IPS-15b (cell line): Measurements from ENCODE around the gene SDK1.

Experiments used
- H3K27me3 ChIP-seq: one replicate; pipeline ENCODE4 v1.6.1; 2013; ENCODE audit warnings: low read length; ENCODE audit not compliant: control insufficient read depth, insufficient read depth
- H3K36me3 ChIP-seq: one replicate; pipeline ENCODE4 v1.6.1; 2013; ENCODE audit warnings: low read length; ENCODE audit not compliant: control insufficient read depth, insufficient read depth
- H3K4me1 ChIP-seq: one replicate; pipeline ENCODE4 v1.6.1; 2013; ENCODE audit warnings: mild to moderate bottlenecking, low read length; ENCODE audit not compliant: control insufficient read depth, insufficient read depth
- H3K4me3 ChIP-seq: one replicate; pipeline ENCODE4 v1.5.1; 2013; ENCODE audit warnings: low read depth, low read length
- H3K9ac ChIP-seq: one replicate; pipeline ENCODE4 v1.6.1; 2013; ENCODE audit warnings: low read depth, mild to moderate bottlenecking, low read length
- H3K9me3 ChIP-seq: one replicate; pipeline ENCODE4 v1.6.1; 2013; ENCODE audit warnings: mild to moderate bottlenecking, low read length; ENCODE audit not compliant: control insufficient read depth, insufficient read depth

SDK1 gene

DNA sequence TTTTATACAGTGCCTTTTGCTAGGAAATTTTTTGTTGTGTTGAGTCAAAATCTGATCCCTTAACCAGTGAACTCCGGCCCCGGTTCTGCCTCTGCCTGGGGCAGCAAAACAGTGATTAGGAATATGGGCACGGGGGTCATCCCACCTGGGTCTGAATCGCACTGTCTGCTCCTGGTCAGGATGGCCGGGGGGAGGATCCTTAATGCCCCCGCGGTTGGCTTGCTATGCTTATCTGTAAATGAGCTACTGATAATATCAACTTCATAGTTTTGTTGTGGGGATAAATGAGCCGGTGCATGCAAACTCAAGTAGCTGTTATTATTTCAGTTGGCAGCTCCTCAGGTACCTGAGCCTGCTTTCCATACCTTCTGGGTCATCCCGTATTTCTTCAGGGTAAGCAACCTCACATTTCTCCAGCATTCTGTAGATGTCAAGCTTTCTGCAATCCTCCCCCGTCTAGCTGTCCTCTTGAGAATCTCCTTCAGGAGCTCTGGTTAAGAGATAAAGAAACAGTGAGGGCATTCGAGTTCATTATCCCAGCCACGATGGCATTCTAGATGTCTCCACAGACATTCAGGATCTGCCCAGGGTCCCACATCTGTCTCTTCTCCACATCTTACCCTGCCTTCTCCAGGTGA, 592.2 kb downstream of the SDK1 start:
- no peaks in the 10 kb centered on the region for H3K27me3 ChIP-seq
- no peak overlapping the region for H3K9ac ChIP-seq
- H3K9me3 ChIP-seq, result no peaks in the 10 kb centered on the region
- no peak overlapping the region for H3K4me3 ChIP-seq
- H3K4me1 ChIP-seq, result no peaks in the 10 kb centered on the region
- no peaks in the 10 kb centered on the region for H3K36me3 ChIP-seq

DNA sequence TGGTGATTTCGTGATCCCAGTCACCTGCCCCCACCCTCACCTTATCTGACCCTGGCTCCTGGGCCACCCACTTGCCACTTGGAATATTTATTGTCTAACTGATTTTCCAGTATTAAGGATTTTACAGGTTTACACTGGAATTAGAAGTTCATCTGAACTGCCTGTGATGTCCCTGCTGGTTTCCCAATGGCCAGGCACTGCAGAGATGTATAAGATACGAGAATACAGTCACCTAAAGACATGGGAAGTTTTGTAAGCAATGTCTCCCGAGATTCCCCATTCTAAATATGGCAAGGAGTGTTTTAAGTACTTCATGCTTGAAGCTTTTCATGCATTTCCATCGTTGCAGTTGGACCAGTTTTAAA, 592.7 kb downstream of the SDK1 start:
- Histone ChIP-seq H3K4me1 (no peaks in the 10 kb centered on the region), H3K36me3 (no peaks in the 10 kb centered on the region), H3K9ac (no peak overlapping the region), H3K9me3 (no peaks in the 10 kb centered on the region), H3K27me3 (no peaks in the 10 kb centered on the region), H3K4me3 (no peak overlapping the region)

DNA sequence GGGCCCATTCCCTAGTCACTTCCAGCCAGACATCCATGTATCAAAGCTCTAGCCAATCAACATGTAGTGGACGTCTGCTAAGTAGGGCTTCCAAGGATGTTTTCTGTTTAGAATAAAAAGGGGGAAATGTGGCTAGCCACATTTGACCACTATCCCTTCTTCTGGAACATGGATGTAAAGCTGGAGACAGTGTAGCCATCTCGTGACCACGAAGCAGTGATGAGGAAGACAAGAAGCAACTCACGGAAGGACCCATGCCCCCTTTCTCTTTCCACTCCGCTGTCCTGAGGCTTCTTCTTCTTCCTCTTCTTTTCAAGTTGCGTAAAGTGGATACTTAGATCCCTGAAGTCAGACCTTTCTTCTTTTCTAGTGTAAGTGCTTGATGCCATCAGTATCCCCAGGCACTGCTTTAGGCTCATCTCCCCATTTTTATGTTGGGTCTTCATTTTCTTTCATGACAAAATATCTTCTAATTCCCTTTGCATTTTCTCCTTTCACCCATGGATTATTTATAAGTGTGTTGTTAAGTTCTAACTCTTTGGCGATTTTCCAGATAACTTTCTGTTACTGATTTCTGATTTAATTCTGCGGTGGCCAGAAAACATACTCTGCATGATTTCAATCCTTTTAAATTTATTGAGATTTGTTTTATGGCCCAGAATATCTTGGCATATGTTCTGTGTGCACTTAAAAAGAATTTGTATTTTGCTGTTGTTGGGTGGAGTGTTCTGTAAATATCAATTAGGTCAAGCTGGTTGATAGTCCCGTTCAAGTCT, 594.5 kb downstream of the SDK1 start:
- no peaks in the 10 kb centered on the region for H3K4me1 ChIP-seq
- no peak overlapping the region for H3K4me3 ChIP-seq
- no peaks in the 10 kb centered on the region for H3K27me3 ChIP-seq
- no peaks in the 10 kb centered on the region for H3K36me3 ChIP-seq
- no peaks in the 10 kb centered on the region for H3K9me3 ChIP-seq
- H3K9ac ChIP-seq, result no peak overlapping the region

DNA sequence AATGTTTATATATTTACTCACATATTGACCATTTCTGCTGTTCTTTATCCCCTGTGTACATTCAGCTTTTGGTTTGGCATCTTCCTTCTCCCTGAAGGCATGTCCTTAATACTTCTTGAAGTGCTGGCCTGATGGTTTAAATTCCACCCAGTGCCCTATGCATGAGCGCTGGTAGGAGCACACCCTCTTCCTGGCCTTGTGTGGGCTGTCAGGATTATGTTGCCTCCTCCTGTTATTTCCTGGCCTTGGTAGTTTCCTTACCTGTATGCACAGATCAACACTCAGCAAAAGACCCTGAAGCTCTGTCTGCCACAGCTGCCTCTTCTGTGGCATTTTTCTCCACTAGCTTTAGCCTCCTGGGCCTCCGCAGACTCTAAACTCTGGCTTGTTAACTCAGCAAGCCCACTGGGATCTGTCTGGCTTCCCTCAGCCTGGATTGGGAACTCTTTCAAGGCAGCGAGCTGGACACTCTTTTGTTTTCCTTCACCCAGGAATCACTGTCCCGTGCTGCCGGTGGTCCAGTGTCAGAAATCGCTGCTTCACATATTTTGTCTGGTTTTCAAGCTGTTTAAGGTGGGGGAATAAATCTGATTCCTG, 595.2 kb downstream of the SDK1 start:
- H3K4me3 ChIP-seq, result no peak overlapping the region
- H3K9me3 ChIP-seq, result no peaks in the 10 kb centered on the region
- no peaks in the 10 kb centered on the region for H3K27me3 ChIP-seq
- H3K4me1 ChIP-seq, result no peaks in the 10 kb centered on the region
- H3K36me3 ChIP-seq, result no peaks in the 10 kb centered on the region
- no peak overlapping the region for H3K9ac ChIP-seq

DNA sequence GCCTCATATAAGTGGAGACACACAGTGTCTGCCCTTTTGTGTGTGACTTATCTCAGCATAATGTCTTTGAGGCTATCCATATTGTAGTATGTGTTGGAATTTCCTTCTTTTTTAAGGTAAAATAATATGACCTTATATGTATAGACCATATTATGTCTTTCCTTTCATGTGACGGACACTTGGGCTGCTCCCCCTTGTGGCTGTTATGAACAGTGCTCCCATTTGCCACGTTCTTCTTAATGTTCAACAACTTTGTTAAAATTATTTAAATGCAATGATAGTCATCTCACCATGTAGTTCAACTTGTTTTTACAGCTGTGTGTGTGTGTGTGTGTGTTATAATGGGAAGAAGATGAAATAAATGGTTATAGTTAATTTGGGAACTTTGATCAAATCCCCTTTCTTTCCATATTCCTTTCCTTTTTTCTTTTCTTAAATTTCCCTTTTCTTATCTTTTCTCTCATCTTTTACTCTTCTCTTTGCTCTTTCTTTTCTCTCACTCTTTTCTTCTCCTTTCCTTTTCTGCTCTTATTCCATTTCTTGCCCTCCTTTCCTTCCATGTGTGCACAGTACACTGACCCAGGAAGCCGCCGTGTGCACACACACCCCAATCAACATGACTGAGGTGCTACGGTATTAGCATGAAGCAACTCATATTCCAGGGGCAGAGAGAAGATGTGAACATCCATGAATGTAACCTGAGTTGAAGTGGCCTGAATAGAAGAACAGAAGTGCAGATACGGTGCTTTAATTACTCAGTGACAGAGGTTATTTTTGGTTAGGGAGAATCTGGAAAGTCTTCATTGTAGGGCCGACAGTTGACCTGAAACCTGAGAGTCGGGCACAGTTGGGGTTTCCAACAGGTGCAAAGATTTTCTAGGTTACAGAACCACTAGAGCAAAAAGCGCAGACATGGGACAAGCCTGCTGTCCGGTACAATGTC, 596.6 kb downstream of the SDK1 start:
- Histone ChIP-seq H3K4me1 (no peaks in the 10 kb centered on the region), H3K4me3 (no peak overlapping the region)

DNA sequence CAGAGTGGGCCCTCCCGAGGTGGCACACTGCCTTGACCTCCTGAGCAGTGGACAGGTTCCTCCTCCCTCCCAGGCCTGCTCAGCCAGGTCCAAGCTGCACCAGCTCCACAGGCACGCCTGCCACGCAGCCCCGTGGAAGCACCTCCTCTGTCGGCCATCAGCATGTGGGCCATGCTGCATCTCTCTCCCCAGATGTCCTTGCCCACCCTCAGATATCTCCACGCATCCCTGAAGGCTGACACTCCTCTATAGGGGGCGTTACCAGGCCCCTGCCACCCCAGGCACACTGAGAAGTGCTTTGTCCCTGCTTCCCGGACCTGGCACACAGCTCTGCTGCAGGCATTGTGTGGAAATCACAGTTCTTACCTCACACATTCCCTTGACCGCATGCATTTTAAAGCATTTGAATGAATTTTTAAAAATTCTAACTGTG, 598.5 kb downstream of the SDK1 start:
- Histone ChIP-seq H3K9me3 (no peaks in the 10 kb centered on the region), H3K4me1 (no peaks in the 10 kb centered on the region), H3K36me3 (no peaks in the 10 kb centered on the region), H3K27me3 (no peaks in the 10 kb centered on the region), H3K9ac (no peak overlapping the region), H3K4me3 (no peak overlapping the region)

More for the DNA sequence above, 596.6 kb downstream of the SDK1 start:
- no peaks in the 10 kb centered on the region for H3K9me3 ChIP-seq
- H3K36me3 ChIP-seq, result no peaks in the 10 kb centered on the region
- no peaks in the 10 kb centered on the region for H3K27me3 ChIP-seq
- H3K9ac ChIP-seq, result no peak overlapping the region

DNA sequence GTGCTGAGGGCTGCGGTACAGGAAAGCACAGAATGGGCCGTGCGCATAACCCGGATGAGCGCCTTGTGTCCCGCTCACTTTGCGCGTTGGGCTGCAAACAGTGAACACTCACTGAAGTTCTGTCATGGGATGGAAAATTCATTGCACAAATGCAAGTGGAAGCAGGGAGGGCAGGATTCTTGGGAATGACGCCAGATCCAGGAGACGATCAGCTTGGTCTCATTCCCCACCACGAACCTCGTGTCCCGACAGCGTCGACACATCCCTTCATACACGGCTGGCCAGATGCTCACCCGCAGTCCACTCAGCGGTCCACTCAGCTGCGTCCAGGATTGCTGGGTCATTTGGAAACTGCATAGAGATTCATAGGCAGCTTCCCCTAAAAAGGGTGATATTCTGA, 607.1 kb downstream of the SDK1 start:
- no peaks in the 10 kb centered on the region for H3K36me3 ChIP-seq
- H3K9me3 ChIP-seq, result no peaks in the 10 kb centered on the region

DNA sequence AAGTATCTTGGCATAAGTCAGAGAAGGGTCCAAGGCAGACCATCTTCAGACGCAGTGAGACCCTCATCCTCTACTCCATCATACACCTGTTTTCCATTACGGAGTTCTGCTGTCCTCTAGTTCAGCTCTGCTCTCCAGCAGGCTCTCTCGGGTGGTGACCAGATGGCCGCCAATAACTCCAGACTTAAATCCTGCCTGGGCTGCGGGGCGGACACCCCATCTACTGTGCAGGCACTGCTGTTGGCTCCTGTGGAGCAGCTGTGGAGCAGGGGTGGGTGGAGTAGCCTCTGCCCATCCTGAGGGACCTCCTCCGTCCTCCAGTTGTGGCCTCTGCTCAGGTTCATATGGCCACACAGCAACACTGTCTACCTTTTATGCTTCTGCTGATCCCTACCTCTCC, 608.1 kb downstream of the SDK1 start:
- H3K9me3 ChIP-seq, result no peaks in the 10 kb centered on the region

More for the DNA sequence above, 607.1 kb downstream of the SDK1 start:
- H3K4me3 ChIP-seq, result no peak overlapping the region
- no peak overlapping the region for H3K9ac ChIP-seq
- no peaks in the 10 kb centered on the region for H3K27me3 ChIP-seq
- H3K4me1 ChIP-seq, result peaks cover 3% of the 10 kb centered on the region

DNA sequence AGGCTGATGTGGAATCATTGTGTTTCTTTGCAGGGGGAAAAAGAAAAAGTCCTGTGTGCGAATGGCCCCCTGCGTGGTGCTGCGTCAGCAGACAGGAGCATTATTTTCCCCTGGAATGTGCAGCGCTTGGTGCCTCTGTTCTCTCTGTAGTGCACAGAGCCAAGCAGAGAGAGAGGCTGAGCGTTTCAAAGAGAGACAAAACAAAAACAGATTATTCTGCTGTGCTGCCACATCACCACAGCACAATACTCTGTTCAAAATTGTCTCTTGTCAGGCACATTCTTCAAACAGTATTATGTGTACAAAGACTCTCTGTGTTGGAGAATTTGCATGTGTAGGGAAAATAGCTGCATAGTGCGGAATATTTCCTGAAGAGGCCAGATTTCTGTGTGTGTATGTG, 609.0 kb downstream of the SDK1 start:
- Histone ChIP-seq H3K4me1 (peaks cover 3% of the 10 kb centered on the region), H3K9me3 (no peaks in the 10 kb centered on the region), H3K9ac (no peak overlapping the region), H3K27me3 (no peaks in the 10 kb centered on the region), H3K36me3 (no peaks in the 10 kb centered on the region), H3K4me3 (no peak overlapping the region)

More for the DNA sequence above, 608.1 kb downstream of the SDK1 start:
- Histone ChIP-seq H3K9ac (no peak overlapping the region), H3K4me1 (peaks cover 3% of the 10 kb centered on the region), H3K27me3 (no peaks in the 10 kb centered on the region), H3K4me3 (no peak overlapping the region), H3K36me3 (no peaks in the 10 kb centered on the region)

DNA sequence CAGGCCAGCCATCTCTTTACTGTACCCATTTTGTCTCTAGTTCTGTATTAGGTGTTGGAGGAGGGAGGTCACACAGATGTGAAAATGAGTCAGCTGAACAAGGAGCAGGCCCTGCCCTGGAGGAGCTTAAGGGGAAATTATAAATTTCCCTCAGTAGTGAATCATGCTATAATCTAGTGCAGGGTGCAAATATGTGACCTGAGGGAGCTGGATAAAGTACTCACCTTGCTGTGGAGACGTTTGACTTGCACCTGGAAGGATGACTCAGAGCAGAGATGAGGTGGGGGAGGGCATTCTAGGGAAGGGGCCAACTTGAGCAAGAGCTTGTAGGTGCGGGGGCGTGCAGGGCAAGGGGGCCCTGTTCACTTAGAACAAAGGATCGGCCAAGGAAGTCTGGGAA, 610.6 kb downstream of the SDK1 start:
- H3K4me3 ChIP-seq, result no peak overlapping the region

DNA sequence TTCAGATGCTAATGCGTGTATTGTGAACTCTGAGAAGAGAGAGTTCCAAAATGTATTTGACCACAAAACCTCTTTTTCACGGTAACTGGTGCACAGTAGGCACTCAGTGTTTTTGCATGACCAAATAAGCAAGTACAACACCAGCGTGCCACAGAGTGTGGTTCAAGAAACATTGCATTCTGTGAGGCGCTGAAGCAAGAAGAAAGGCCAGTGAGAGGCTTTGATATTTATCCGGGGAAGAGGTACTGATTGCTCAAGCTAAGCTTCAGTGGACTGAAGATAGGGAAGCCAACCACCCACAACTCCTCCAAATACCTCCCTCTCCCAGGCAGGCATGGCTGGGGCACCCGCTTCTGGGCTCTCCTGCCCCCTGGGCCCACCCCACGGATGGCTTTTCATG, 611.2 kb downstream of the SDK1 start:
- H3K4me1 ChIP-seq, result no peaks in the 10 kb centered on the region
- H3K27me3 ChIP-seq, result no peaks in the 10 kb centered on the region
- no peak overlapping the region for H3K9ac ChIP-seq
- H3K36me3 ChIP-seq, result no peaks in the 10 kb centered on the region
- no peaks in the 10 kb centered on the region for H3K9me3 ChIP-seq
- no peak overlapping the region for H3K4me3 ChIP-seq

More for the DNA sequence above, 610.6 kb downstream of the SDK1 start:
- Histone ChIP-seq H3K9ac (no peak overlapping the region), H3K27me3 (no peaks in the 10 kb centered on the region), H3K4me1 (peaks cover 3% of the 10 kb centered on the region), H3K36me3 (no peaks in the 10 kb centered on the region), H3K9me3 (no peaks in the 10 kb centered on the region)
